ENCODE measurements around the gene PDIA4.
"Not testable (repeated sequence)": the region's sequence is repeated elsewhere in the genome, so short reads cannot be mapped to it uniquely, and the experiment has no call there.

The PDIA4 gene

DNA sequence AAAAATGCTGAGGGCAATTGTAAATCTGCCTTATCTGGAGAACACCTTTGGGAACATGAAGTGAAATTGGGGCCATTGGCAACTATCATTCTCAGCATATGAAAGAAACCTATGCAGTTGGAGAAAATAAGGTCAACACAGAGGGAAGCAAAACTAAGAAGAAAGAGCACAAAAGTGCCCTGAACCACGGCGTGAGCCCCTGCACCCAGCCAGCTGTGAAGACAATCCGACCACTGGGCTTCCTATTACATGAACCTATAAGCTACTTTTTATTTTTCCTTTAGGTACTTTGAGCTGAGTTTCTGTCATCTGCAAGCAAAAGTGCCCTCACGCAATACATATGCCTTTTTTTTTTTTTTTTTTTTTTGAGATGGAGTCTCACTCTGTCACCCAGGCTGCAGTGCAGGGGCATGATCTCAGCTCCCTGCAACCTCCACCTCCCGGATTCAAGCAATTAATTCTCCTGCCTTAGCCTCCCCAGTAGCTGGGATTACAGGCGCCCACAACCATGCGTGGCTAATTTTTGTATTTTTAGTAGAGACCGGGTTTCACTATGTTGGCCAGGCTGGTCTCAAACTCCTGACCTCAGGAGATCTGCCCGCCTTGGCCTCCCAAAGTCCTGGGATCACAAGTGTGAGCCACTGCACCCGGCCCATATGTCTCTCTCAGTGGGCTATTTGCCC is 34.1 kb upstream of the PDIA4 start:
- H3K27ac ChIP-seq (ENCODE audit: low read depth, low read length); H3K4me3 ChIP-seq (ENCODE audit: low read depth, low read length); H3K27me3 ChIP-seq (ENCODE audit: control insufficient read depth, insufficient read depth, low read length); H3K36me3 ChIP-seq (ENCODE audit: control insufficient read depth, insufficient read depth, low read length); H3K4me1 ChIP-seq (ENCODE audit: control insufficient read depth, insufficient read depth, low read length); H3K9me3 ChIP-seq (ENCODE audit: control insufficient read depth, insufficient read depth, low read depth, low read length); H3K9ac ChIP-seq (ENCODE audit: low read length): not testable (repeated sequence)

DNA sequence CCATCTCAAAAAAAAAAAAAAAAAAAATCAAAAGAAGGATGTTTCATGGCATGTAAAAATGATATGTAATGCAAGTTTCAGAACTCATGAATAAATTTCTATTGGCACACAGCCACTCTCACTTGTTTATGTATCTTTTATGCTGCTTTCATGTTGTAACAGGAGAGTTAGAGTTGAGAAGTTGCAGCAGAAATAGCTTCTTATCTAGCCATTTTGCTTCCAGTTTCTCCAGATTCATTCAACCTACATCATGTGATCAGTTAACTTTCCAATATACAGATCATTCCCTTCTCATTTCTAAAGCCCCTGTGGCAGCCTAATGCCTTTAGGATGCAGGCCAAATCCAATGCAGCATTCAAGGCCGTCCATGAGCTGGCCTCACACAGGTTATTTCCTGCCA is 31.9 kb upstream of the PDIA4 start:
- no peaks in the 10 kb centered on the region for H3K27me3 ChIP-seq (ENCODE audit: control insufficient read depth, insufficient read depth, low read length)
- no peak overlapping the region for H3K9ac ChIP-seq (ENCODE audit: low read length)
- no peak overlapping the region for H3K27ac ChIP-seq (ENCODE audit: low read depth, low read length)
- H3K36me3 ChIP-seq (ENCODE audit: control insufficient read depth, insufficient read depth, low read length), result no peaks in the 10 kb centered on the region
- H3K4me1 ChIP-seq (ENCODE audit: control insufficient read depth, insufficient read depth, low read length), result no peaks in the 10 kb centered on the region
- H3K9me3 ChIP-seq (ENCODE audit: control insufficient read depth, insufficient read depth, low read depth, low read length), result no peaks in the 10 kb centered on the region
- H3K4me3 ChIP-seq (ENCODE audit: low read depth, low read length), result no peak overlapping the region

DNA sequence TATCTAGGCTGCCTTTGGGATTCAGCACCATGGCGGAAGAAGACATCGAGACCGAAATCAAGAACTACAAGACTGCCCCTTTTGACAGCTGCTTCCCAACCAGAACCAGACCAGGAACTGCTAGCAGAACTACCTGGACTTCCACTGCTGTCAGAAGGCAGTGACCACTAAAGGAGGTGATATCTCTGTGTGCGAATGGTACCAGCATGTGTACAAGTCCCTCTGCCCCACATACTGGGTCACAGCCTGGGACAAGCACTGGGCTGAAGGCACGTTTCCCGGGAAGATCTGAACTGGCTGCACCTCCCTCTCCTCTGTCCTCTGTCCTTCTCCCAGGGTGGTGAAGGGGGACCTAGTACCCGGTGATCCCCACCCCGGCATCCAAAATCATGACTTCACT is 25.6 kb upstream of the PDIA4 start:
- no peak overlapping the region for H3K4me3 ChIP-seq (ENCODE audit: low read depth, low read length)
- no peaks in the 10 kb centered on the region for H3K4me1 ChIP-seq (ENCODE audit: control insufficient read depth, insufficient read depth, low read length)
- no peaks in the 10 kb centered on the region for H3K9me3 ChIP-seq (ENCODE audit: control insufficient read depth, insufficient read depth, low read depth, low read length)
- H3K27me3 ChIP-seq (ENCODE audit: control insufficient read depth, insufficient read depth, low read length), result no peaks in the 10 kb centered on the region
- H3K9ac ChIP-seq (ENCODE audit: low read length), result no peak overlapping the region
- H3K36me3 ChIP-seq (ENCODE audit: control insufficient read depth, insufficient read depth, low read length), result no peaks in the 10 kb centered on the region
- H3K27ac ChIP-seq (ENCODE audit: low read depth, low read length), result no peak overlapping the region

DNA sequence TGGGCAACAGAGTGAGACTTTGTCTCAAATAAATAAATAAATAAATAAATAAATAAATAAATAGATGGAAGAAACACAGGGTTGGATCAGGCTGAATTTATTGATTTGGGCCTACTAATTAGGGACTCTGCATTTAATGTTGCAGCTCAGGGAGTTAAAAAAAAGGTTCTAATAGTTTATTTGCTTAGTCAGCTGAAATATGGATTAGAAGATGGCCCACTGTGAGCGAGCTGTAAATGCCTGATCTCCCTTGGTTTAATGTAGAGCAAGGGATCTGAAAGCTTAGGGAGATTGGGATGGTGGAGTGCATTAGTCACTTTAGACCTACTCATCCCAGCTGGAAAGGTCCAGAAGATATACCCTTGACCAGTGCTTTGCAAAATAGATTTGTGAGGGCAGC is 25.1 kb upstream of the PDIA4 start:
- no peaks in the 10 kb centered on the region for H3K4me1 ChIP-seq (ENCODE audit: control insufficient read depth, insufficient read depth, low read length)
- no peaks in the 10 kb centered on the region for H3K36me3 ChIP-seq (ENCODE audit: control insufficient read depth, insufficient read depth, low read length)
- no peak overlapping the region for H3K4me3 ChIP-seq (ENCODE audit: low read depth, low read length)
- no peaks in the 10 kb centered on the region for H3K9me3 ChIP-seq (ENCODE audit: control insufficient read depth, insufficient read depth, low read depth, low read length)
- H3K27ac ChIP-seq (ENCODE audit: low read depth, low read length), result no peak overlapping the region
- H3K27me3 ChIP-seq (ENCODE audit: control insufficient read depth, insufficient read depth, low read length), result no peaks in the 10 kb centered on the region
- H3K9ac ChIP-seq (ENCODE audit: low read length), result no peak overlapping the region

DNA sequence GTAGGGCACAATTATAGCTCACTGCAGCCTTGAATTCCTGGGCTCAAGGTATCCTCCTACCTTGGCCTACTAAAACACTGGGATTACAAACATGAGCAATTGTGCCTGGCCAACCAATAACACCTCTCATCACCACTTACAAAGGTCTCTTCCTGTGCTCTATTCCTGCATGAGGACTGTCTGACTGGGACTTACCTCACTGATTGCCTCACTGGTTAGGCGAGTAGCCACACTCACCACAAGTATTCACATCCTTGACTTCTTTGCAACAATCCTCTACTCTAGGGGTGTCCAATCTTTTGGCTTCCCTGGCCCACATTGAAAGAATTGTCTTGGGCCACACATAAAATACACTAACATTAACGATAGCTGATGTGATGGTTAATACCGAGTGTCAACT is 22.6 kb upstream of the PDIA4 start:
- no peak overlapping the region for H3K9ac ChIP-seq (ENCODE audit: low read length)
- no peaks in the 10 kb centered on the region for H3K36me3 ChIP-seq (ENCODE audit: control insufficient read depth, insufficient read depth, low read length)
- H3K4me3 ChIP-seq (ENCODE audit: low read depth, low read length), result no peak overlapping the region
- no peaks in the 10 kb centered on the region for H3K4me1 ChIP-seq (ENCODE audit: control insufficient read depth, insufficient read depth, low read length)
- no peak overlapping the region for H3K27ac ChIP-seq (ENCODE audit: low read depth, low read length)
- no peaks in the 10 kb centered on the region for H3K9me3 ChIP-seq (ENCODE audit: control insufficient read depth, insufficient read depth, low read depth, low read length)
- H3K27me3 ChIP-seq (ENCODE audit: control insufficient read depth, insufficient read depth, low read length), result no peaks in the 10 kb centered on the region

DNA sequence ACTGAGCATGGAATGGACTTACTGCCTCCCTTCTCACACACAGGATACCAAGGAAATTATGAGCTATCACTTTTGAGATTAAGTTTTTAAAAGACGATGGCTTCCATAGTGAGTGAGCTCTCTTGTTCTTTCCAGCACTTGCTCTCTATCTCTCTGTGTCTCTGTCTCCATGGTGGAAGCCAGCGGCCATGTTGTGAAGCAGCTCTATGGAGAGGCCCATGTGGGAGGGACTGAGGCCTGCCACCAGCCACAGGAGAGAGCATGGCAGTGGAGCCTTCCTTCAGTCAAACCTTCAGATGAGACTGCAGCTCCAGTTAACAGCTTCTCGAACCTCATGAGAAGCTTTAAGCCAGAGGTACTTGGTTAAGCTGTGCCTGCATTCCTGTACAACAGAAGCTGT is 20.5 kb upstream of the PDIA4 start:
- no peak overlapping the region for H3K9ac ChIP-seq (ENCODE audit: low read length)
- H3K27me3 ChIP-seq (ENCODE audit: control insufficient read depth, insufficient read depth, low read length), result no peaks in the 10 kb centered on the region
- H3K36me3 ChIP-seq (ENCODE audit: control insufficient read depth, insufficient read depth, low read length), result no peaks in the 10 kb centered on the region
- H3K4me3 ChIP-seq (ENCODE audit: low read depth, low read length), result no peak overlapping the region
- no peak overlapping the region for H3K27ac ChIP-seq (ENCODE audit: low read depth, low read length)
- H3K9me3 ChIP-seq (ENCODE audit: control insufficient read depth, insufficient read depth, low read depth, low read length), result no peaks in the 10 kb centered on the region
- no peaks in the 10 kb centered on the region for H3K4me1 ChIP-seq (ENCODE audit: control insufficient read depth, insufficient read depth, low read length)

DNA sequence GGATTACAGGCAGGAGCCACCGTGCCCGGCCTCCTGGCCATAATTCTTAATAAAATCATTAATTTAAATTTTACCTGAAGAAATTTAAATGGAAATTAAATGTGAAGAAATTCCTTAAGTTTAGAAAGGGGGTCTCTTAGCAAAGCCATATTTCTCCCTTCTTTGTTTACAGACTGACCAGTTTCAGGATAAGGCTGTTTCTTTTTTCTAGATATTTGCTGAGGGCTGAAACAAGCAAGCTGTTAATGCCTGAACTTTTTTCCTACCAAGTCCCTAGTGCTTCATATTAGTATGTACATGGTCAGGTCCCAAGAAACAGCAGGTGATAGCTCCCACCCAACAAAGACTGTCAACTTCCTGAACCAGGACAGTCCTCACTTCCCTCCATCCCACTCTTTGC is 18.1 kb upstream of the PDIA4 start:
- Histone ChIP-seq H3K9ac (ENCODE audit: low read length) (no peak overlapping the region), H3K9me3 (ENCODE audit: control insufficient read depth, insufficient read depth, low read depth, low read length) (no peaks in the 10 kb centered on the region), H3K27ac (ENCODE audit: low read depth, low read length) (no peak overlapping the region), H3K27me3 (ENCODE audit: control insufficient read depth, insufficient read depth, low read length) (no peaks in the 10 kb centered on the region), H3K36me3 (ENCODE audit: control insufficient read depth, insufficient read depth, low read length) (no peaks in the 10 kb centered on the region), H3K4me3 (ENCODE audit: low read depth, low read length) (no peak overlapping the region), H3K4me1 (ENCODE audit: control insufficient read depth, insufficient read depth, low read length) (no peaks in the 10 kb centered on the region)

DNA sequence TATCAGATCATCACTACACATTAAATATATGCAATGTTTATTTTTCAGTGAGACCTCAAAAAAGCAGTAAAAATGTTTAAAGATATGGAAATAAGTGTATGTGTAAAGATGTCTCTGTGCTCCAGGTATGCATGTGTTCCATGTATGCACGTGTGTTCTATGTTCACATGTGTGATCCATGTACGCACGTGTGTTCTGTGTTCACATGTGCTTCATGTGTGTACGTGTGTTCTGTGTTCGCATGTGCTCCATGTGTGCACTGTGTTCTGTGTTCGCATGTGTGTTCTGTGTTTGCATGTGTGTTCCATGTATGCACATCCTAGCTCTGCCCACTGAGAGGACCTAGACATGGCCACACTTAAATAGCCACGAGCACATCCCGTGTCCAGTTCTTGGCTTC is 15.6 kb upstream of the PDIA4 start:
- H3K27ac ChIP-seq (ENCODE audit: low read depth, low read length), result no peak overlapping the region
- H3K36me3 ChIP-seq (ENCODE audit: control insufficient read depth, insufficient read depth, low read length), result no peaks in the 10 kb centered on the region
- no peak overlapping the region for H3K4me3 ChIP-seq (ENCODE audit: low read depth, low read length)
- no peaks in the 10 kb centered on the region for H3K9me3 ChIP-seq (ENCODE audit: control insufficient read depth, insufficient read depth, low read depth, low read length)
- no peak overlapping the region for H3K9ac ChIP-seq (ENCODE audit: low read length)
- H3K27me3 ChIP-seq (ENCODE audit: control insufficient read depth, insufficient read depth, low read length), result no peaks in the 10 kb centered on the region
- H3K4me1 ChIP-seq (ENCODE audit: control insufficient read depth, insufficient read depth, low read length), result no peaks in the 10 kb centered on the region

DNA sequence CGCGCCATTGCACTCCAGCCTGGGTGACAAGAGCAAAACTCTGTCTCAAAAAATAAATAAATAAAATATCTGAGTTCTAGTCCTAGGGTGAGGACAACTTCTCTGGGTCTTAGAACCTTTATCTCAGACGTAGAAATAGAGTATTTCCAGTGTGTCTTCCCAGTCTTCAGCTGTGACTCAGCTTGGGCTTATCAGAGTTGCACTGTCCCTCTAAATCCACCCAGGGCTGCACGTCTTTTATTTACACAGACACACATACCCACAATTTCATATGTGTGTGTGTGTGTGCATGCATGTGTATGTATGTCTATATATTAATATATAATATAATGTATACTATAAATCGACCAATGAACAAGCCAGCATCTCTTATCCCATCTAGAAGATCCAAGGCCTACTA is 13.0 kb upstream of the PDIA4 start:
- H3K9me3 ChIP-seq (ENCODE audit: control insufficient read depth, insufficient read depth, low read depth, low read length), result peaks cover 8% of the 10 kb centered on the region
- no peaks in the 10 kb centered on the region for H3K36me3 ChIP-seq (ENCODE audit: control insufficient read depth, insufficient read depth, low read length)
- H3K27ac ChIP-seq (ENCODE audit: low read depth, low read length), result no peak overlapping the region
- no peak overlapping the region for H3K4me3 ChIP-seq (ENCODE audit: low read depth, low read length)
- no peaks in the 10 kb centered on the region for H3K27me3 ChIP-seq (ENCODE audit: control insufficient read depth, insufficient read depth, low read length)
- no peak overlapping the region for H3K9ac ChIP-seq (ENCODE audit: low read length)
- H3K4me1 ChIP-seq (ENCODE audit: control insufficient read depth, insufficient read depth, low read length), result no peaks in the 10 kb centered on the region

DNA sequence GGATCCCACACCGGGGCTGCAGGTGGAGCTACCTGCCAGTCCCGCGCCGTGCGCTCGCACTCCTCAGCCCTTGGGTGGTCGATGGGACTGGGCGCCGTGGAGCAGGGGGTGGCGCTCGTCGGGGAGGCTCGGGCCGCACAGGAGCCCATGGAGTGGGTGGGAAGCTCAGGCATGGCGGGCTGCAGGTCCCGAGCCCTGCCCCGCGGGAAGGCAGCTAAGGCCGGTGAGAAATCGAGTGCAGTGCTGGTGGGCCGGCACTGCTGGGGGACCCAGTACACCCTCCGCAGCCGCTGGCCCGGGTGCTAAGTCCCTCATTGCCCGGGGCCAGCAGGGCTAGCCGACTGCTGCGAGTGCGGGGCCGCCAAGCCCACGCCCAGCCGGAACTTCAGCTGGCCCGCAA is 10.3 kb upstream of the PDIA4 start:
- H3K4me3 ChIP-seq (ENCODE audit: low read depth, low read length); H3K27me3 ChIP-seq (ENCODE audit: control insufficient read depth, insufficient read depth, low read length); H3K4me1 ChIP-seq (ENCODE audit: control insufficient read depth, insufficient read depth, low read length); H3K27ac ChIP-seq (ENCODE audit: low read depth, low read length); H3K9ac ChIP-seq (ENCODE audit: low read length); H3K36me3 ChIP-seq (ENCODE audit: control insufficient read depth, insufficient read depth, low read length): not testable (repeated sequence)
- H3K9me3 ChIP-seq (ENCODE audit: control insufficient read depth, insufficient read depth, low read depth, low read length), result peaks cover 11% of the 10 kb centered on the region

DNA sequence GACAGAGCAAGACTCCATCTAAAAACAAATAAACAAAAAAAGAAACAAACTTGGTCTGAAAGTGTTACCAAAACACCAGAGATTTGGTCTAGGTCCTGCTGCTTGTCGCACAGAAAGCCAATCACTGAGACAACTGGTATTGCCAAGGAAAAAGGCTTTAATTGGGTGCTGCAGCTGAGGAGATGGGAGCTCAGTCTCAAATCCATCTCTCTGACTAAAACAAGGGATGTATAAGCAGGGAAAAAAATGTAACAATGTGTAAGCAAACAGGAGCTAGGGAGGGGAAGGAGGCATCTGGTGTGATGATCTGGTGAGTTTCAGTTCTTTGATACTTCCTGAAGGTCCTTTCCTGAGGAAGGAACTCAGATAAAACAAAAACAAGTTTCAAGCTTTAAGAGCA is 8.4 kb upstream of the PDIA4 start:
- no peak overlapping the region for H3K9ac ChIP-seq (ENCODE audit: low read length)
- no peaks in the 10 kb centered on the region for H3K4me1 ChIP-seq (ENCODE audit: control insufficient read depth, insufficient read depth, low read length)
- peaks cover 11% of the 10 kb centered on the region for H3K9me3 ChIP-seq (ENCODE audit: control insufficient read depth, insufficient read depth, low read depth, low read length)
- no peak overlapping the region for H3K4me3 ChIP-seq (ENCODE audit: low read depth, low read length)
- H3K27ac ChIP-seq (ENCODE audit: low read depth, low read length), result no peak overlapping the region
- H3K27me3 ChIP-seq (ENCODE audit: control insufficient read depth, insufficient read depth, low read length), result no peaks in the 10 kb centered on the region
- H3K36me3 ChIP-seq (ENCODE audit: control insufficient read depth, insufficient read depth, low read length), result no peaks in the 10 kb centered on the region
